ENCODE data around the gene DNAH12. TPM values are rescaled to one million over a fixed set of nuclear protein-coding genes. Genes with fewer than 3 reads are reported as not detected.

The DNAH12 gene
- total and polyA plus RNA-seq, 8 donors: 0.61 to 10.4 (median 5.4) TPM

DNA sequence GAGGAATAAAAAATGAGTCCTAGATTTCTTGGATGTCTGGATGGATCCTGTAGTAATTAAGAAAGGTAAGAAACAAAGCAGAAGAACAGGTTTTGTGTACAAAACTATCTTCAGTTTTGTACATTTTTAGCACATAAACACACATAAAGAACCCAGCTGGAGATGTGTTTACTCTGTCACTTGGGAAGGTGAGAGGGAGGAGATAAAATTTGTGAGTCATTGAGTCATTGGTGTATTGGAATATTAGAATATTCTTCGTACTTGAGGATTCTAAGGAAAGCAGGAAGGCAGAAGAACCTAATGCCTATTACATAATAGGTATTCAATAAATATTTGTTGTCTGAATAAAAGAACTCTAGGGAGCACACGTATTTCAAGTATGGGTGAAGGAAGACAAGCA is 299.2 kb downstream of the DNAH12 start:
- intact Hi-C loops (cut with DNase I): no loop called here
- Histone ChIP-seq H3K9me3 (no peaks in the 10 kb centered on the region), H3K27ac (no peak overlapping the region), H3K36me3 (peaks cover 0 to 96% of the 10 kb centered on the region in 2 donors), H3K4me3 (no peak overlapping the region), H3K27me3 (no peaks in the 10 kb centered on the region), H3K4me1 (no peaks in the 10 kb centered on the region)
- DNase-seq: no peak
- TF ChIP-seq, protein P1, sequence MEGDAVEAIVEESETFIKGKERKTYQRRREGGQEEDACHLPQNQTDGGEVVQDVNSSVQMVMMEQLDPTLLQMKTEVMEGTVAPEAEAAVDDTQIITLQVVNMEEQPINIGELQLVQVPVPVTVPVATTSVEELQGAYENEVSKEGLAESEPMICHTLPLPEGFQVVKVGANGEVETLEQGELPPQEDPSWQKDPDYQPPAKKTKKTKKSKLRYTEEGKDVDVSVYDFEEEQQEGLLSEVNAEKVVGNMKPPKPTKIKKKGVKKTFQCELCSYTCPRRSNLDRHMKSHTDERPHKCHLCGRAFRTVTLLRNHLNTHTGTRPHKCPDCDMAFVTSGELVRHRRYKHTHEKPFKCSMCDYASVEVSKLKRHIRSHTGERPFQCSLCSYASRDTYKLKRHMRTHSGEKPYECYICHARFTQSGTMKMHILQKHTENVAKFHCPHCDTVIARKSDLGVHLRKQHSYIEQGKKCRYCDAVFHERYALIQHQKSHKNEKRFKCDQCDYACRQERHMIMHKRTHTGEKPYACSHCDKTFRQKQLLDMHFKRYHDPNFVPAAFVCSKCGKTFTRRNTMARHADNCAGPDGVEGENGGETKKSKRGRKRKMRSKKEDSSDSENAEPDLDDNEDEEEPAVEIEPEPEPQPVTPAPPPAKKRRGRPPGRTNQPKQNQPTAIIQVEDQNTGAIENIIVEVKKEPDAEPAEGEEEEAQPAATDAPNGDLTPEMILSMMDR (IDR thresholded peaks at IDR 0.05): no peak
- no peak for ATAC-seq

Other genes with a start within 250 kb of the DNAH12 start
- gene PDE12, start 11.9 kb upstream of the DNAH12 start, total RNA-seq: 10 to 100 TPM; 23.1 to 24.3 TPM
- gene PDE12, start 11.9 kb upstream of the DNAH12 start, polyA plus RNA-seq (ENCODE audit: insufficient read length in 6 of 6): 10 to 100 TPM in 5 of 6 donors, 1 to 10 TPM in 1; 9.6 to 13.3 (median 10.7) TPM
- gene ARF4, start 53.0 kb upstream of the DNAH12 start, total RNA-seq: 100 to 1,000 TPM; 228 to 231 TPM
- gene ARF4, start 53.0 kb upstream of the DNAH12 start, polyA plus RNA-seq (ENCODE audit: insufficient read length in 6 of 6): 100 to 1,000 TPM; 200 to 254 (median 214) TPM
- gene DENND6A, start 148.7 kb upstream of the DNAH12 start, total RNA-seq: 10 to 100 TPM; 21.8 to 27.0 TPM
- gene DENND6A, start 148.7 kb upstream of the DNAH12 start, polyA plus RNA-seq (ENCODE audit: insufficient read length in 6 of 6): 10 to 100 TPM; 29.0 to 38.7 (median 31.9) TPM
- gene SLMAP, start 212.0 kb upstream of the DNAH12 start, total RNA-seq: 10 to 100 TPM; 62.1 to 65.3 TPM
- 10 to 100 TPM; 43.1 to 62.4 (median 52.4) TPM for gene SLMAP, start 212.0 kb upstream of the DNAH12 start, polyA plus RNA-seq (ENCODE audit: insufficient read length in 6 of 6)

Data from left lung (tissue), 10 donors.